SIG-M5 (cell line): ENCODE measurements around the gene SLC45A1.

Source experiments
- DNase-seq: peaks from one replicate; lab custom pipeline; 2025; lab: John Stamatoyannopoulos, UW

The SLC45A1 gene

GRCh38 chr1:8335246-8335645, 17.3 kb downstream of the SLC45A1 start:
- DNase-seq = no peak

- DNase-seq = no peak
Observed at GRCh38 chr1:8337776-8338525, 20.0 kb downstream of the SLC45A1 start.

GRCh38 chr1:8338526-8339202, 20.8 kb downstream of the SLC45A1 start:
- DNase-seq = no peak

- no peak for DNase-seq
Observed at GRCh38 chr1:8339203-8339600, 21.3 kb downstream of the SLC45A1 start.

- DNase-seq = no peak
Observed at GRCh38 chr1:8340448-8340847, 22.5 kb downstream of the SLC45A1 start.

GRCh38 chr1:8342325-8342724, 24.4 kb downstream of the SLC45A1 start:
- no peak for DNase-seq

- no peak for DNase-seq
Observed at GRCh38 chr1:8343044-8343443, 25.1 kb downstream of the SLC45A1 start.

GRCh38 chr1:8343464-8344001, 25.6 kb downstream of the SLC45A1 start:
- no peak for DNase-seq

- DNase-seq = no peak
Observed at GRCh38 chr1:8344893-8345507, 27.1 kb downstream of the SLC45A1 start.

GRCh38 chr1:8345621-8346415, 27.9 kb downstream of the SLC45A1 start:
- no peak for DNase-seq

- DNase-seq = no peak
Observed at GRCh38 chr1:8347635-8348034, 29.7 kb downstream of the SLC45A1 start.

GRCh38 chr1:8348047-8348776, 30.3 kb downstream of the SLC45A1 start:
- DNase-seq = no peak

GRCh38 chr1:8348777-8349472, 31.0 kb downstream of the SLC45A1 start:
- DNase-seq = no peak

GRCh38 chr1:8349473-8349865, 31.6 kb downstream of the SLC45A1 start:
- no peak for DNase-seq

GRCh38 chr1:8349961-8350360, 32.0 kb downstream of the SLC45A1 start:
- DNase-seq = no peak

- no peak for DNase-seq
Observed at GRCh38 chr1:8350914-8351684, 33.2 kb downstream of the SLC45A1 start.

- no peak for DNase-seq
Observed at GRCh38 chr1:8351693-8352470, 34.0 kb downstream of the SLC45A1 start.

- no peak for DNase-seq
Observed at GRCh38 chr1:8352471-8352845, 34.5 kb downstream of the SLC45A1 start.
